ENCODE measurements around the gene CSTPP1. TPM values are rescaled to one million over a fixed set of nuclear protein-coding genes. Genes with fewer than 3 reads are reported as not detected.

Gene CSTPP1
- total and polyA plus RNA-seq, 2 of the 8 experiments (the other 6 are each of a cell fraction or from before 2014, with no cell fraction given) = 24.2 to 28.7 TPM

DNA sequence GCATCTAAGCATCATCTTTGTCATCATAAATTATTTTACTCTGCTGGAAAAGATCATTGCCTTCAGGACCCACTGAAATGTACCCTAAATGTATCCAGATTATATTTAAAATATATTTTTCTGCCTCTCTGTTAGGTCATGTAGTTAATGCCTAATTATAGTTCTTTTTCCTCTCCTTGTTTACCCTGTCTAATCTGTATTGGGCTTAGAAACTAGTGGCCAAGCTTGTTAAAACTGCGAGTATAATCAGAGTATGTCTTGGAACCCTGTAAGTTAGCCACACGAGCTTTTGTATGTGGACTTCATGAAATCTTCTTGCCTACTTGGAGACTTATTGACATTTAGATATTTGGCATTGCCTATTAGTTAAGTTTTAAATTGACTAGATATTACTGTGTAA is 184.5 kb downstream of the CSTPP1 start:
- Histone ChIP-seq H3K9ac (replicated peaks in 1 of 4; ENCODE audit: extremely low read depth in 1 of 4, low read depth in 3 of 4, low read length in 3 of 4) (no peak overlapping the region), H2BK120ac (replicated peaks; ENCODE audit: low read depth, low read length) (no peak overlapping the region), H3K56ac (replicated peaks; ENCODE audit: insufficient read length, low read depth, low read length) (no peak overlapping the region), H2BK15ac (ENCODE audit: low read length) (no peak overlapping the region), H3K4me3 (ENCODE audit: extremely low read depth in 1 of 4, insufficient read depth in 2 of 4, low read depth in 3 of 4, low read length in 4 of 4) (no peak overlapping the region), H2AFZ (ENCODE audit: low read length) (no peak overlapping the region), H4K20me1 (replicated peaks in 1 of 2; ENCODE audit: control insufficient read depth in 1 of 2, insufficient read depth in 2 of 2, low read length in 2 of 2) (no peaks in the 10 kb centered on the region), H3K4me1 (replicated peaks in 1 of 4; ENCODE audit: control insufficient read depth in 3 of 4, insufficient read depth in 4 of 4, low read length in 3 of 4) (no peaks in the 10 kb centered on the region; a peak in 1 of 7 replicates), H2AK5ac (ENCODE audit: low read depth, low read length) (no peak overlapping the region), H3K27me3 (replicated peaks in 1 of 4; ENCODE audit: control insufficient read depth in 3 of 4, extremely low read depth in 1 of 4, insufficient read depth in 3 of 4, low read length in 3 of 4) (no peaks in the 10 kb centered on the region), H4K91ac (replicated peaks; ENCODE audit: insufficient read length, low read length) (no peak overlapping the region), H3K36me3 (ENCODE audit: control insufficient read depth in 2 of 4, insufficient read depth in 4 of 4, low read length in 3 of 4) (no peaks in the 10 kb centered on the region), H3K9me3 (ENCODE audit: insufficient read depth in 2 of 2, low read depth in 1 of 2, low read length in 1 of 2) (peaks cover 0 to 2% of the 10 kb centered on the region in 2 experiments; a peak in 1 of 4 replicates), H3K4ac (replicated peaks; ENCODE audit: insufficient read length, low read depth, low read length) (no peak overlapping the region), H3K79me1 (ENCODE audit: low read depth, low read length) (no peaks in the 10 kb centered on the region), H3K79me2 (ENCODE audit: control insufficient read depth in 1 of 2, insufficient read depth in 2 of 2, low read length in 2 of 2) (no peaks in the 10 kb centered on the region), H2BK5ac (ENCODE audit: low read depth, low read length) (no peak overlapping the region), H2BK12ac (ENCODE audit: low read depth, low read length) (no peak overlapping the region), H3K18ac (ENCODE audit: extremely low read depth, low read length) (no peak overlapping the region), H3K23me2 (ENCODE audit: low read depth, low read length) (no peaks in the 10 kb centered on the region), H4K8ac (ENCODE audit: extremely low read depth, insufficient read depth, low read length) (no peak overlapping the region), H4K5ac (ENCODE audit: insufficient read length, low read depth, low read length) (no peak overlapping the region), H3K14ac (ENCODE audit: insufficient read length) (no peak overlapping the region), H3K23ac (ENCODE audit: insufficient read length) (no peak overlapping the region), H2BK20ac (ENCODE audit: low read length) (no peak overlapping the region), H3K27ac (ENCODE audit: low read depth, low read length) (no peak overlapping the region), H3K4me2 (ENCODE audit: insufficient read depth in 1 of 2, low read depth in 2 of 2, low read length in 2 of 2) (no peak overlapping the region)
- TF ChIP-seq, protein P1, sequence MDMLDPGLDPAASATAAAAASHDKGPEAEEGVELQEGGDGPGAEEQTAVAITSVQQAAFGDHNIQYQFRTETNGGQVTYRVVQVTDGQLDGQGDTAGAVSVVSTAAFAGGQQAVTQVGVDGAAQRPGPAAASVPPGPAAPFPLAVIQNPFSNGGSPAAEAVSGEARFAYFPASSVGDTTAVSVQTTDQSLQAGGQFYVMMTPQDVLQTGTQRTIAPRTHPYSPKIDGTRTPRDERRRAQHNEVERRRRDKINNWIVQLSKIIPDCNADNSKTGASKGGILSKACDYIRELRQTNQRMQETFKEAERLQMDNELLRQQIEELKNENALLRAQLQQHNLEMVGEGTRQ (IDR thresholded peaks at IDR 0.05; ENCODE audit: low read length) = no peak
- TF ChIP-seq SAP30 (IDR thresholded peaks at IDR 0.05; ENCODE audit: insufficient read depth, insufficient replicate concordance, low read length) = no peak
- no peak for TF ChIP-seq KDM4A (IDR thresholded peaks at IDR 0.05; ENCODE audit: low read depth, low read length, severe bottlenecking)
- no peak for TF ChIP-seq TAF7 (optimal IDR thresholded peaks at IDR 0.05; ENCODE audit: borderline replicate concordance, low read depth, low read length)
- no peak for TF ChIP-seq CBX8 (IDR thresholded peaks at IDR 0.05; ENCODE audit: borderline replicate concordance, low read depth, low read length)
- TF ChIP-seq SRF (IDR thresholded peaks at IDR 0.05; ENCODE audit: low read depth, low read length) = no peak
- TF ChIP-seq POLR2AphosphoS5 (IDR thresholded peaks at IDR 0.05; ENCODE audit: low read depth, low read length) = no peak
- no peak for TF ChIP-seq NRF1 (IDR thresholded peaks at IDR 0.05; ENCODE audit: low read depth, low read length)
- TF ChIP-seq BACH1 (IDR thresholded peaks at IDR 0.05; ENCODE audit: low read length) = no peak
- POLR2A ChIA-PET (ENCODE audit: partially characterized antibody) = interaction anchor here (1.0 to 1.2 kb wide), 2 partner anchors 14 to 54 kb away, joined by 3 read pairs; no protein-coding TSS in a partner anchor
- FAIRE-seq = no peak
- WGBS, 2 experiments (ENCODE audit: extremely low coverage in 1 of 2, insufficient coverage in 1 of 2, insufficient read length in 1 of 2, insufficient replicate concordance in 2 of 2, low coverage in 1 of 2, low lambda C conversion rate in 2 of 2, missing lambda C conversion rate in 1 of 2) = 84% methylated on average over 2 of the region's 2 CpGs; no CpG with 5 or more reads in 1 of the 2 experiments
- CTCF ChIA-PET (ENCODE audit: partially characterized antibody) = interaction anchor here (0.6 to 1.9 kb wide), 3 partner anchors 18 to 369 kb away, joined by 3 to 9 read pairs (median 3); no protein-coding TSS in a partner anchor
- no peak for DNase-seq (ENCODE audit: low read depth in 1 of 2, low spot score in 2 of 2)
